ENCODE data around the gene MBOAT2.

Gene MBOAT2

GRCh38 chr2:8992643-8993042 is 10.8 kb downstream of the MBOAT2 start:
- H3K36me3 ChIP-seq (ENCODE audit: control insufficient read depth, insufficient read depth, low read length), result no peaks in the 10 kb centered on the region
- peaks cover 33% of the 10 kb centered on the region for H3K79me2 ChIP-seq
- H3K27ac ChIP-seq, result no peak overlapping the region
- no peaks in the 10 kb centered on the region for H3K4me1 ChIP-seq
- no peak overlapping the region for H3K9ac ChIP-seq
- H2AFZ ChIP-seq, result no peak overlapping the region
- no peak for TF ChIP-seq CTCF (IDR thresholded peaks at IDR 0.05)
- no peaks in the 10 kb centered on the region for H3K9me3 ChIP-seq (ENCODE audit: control insufficient read depth, low read length)
- no peak overlapping the region for H3K4me2 ChIP-seq (ENCODE audit: low read length)
- H3K4me3 ChIP-seq (ENCODE audit: low read depth, low read length), result no peak overlapping the region
- no peaks in the 10 kb centered on the region for H3K27me3 ChIP-seq (ENCODE audit: control insufficient read depth, insufficient read depth, low read length)

GRCh38 chr2:8989536-8990079 is 13.9 kb downstream of the MBOAT2 start:
- Histone ChIP-seq H3K9me3 (ENCODE audit: control insufficient read depth, low read length) (no peaks in the 10 kb centered on the region), H3K27me3 (ENCODE audit: control insufficient read depth, insufficient read depth, low read length) (no peaks in the 10 kb centered on the region), H3K4me2 (ENCODE audit: low read length) (no peak overlapping the region), H3K79me2 (peaks cover 28% of the 10 kb centered on the region), H3K4me3 (ENCODE audit: low read depth, low read length) (no peak overlapping the region), H2AFZ (no peak overlapping the region), H3K36me3 (ENCODE audit: control insufficient read depth, insufficient read depth, low read length) (no peaks in the 10 kb centered on the region), H3K9ac (no peak overlapping the region), H3K4me1 (no peaks in the 10 kb centered on the region), H3K27ac (no peak overlapping the region)
- no peak for TF ChIP-seq CTCF (IDR thresholded peaks at IDR 0.05)

- H3K27me3 ChIP-seq (ENCODE audit: control insufficient read depth, insufficient read depth, low read length), result no peaks in the 10 kb centered on the region
- TF ChIP-seq CTCF (IDR thresholded peaks at IDR 0.05), result no peak
- H3K4me1 ChIP-seq, result no peaks in the 10 kb centered on the region
- peaks cover 20% of the 10 kb centered on the region for H3K79me2 ChIP-seq
- no peak overlapping the region for H3K4me3 ChIP-seq (ENCODE audit: low read depth, low read length)
- H3K4me2 ChIP-seq (ENCODE audit: low read length), result no peak overlapping the region
- no peaks in the 10 kb centered on the region for H3K9me3 ChIP-seq (ENCODE audit: control insufficient read depth, low read length)
- no peak overlapping the region for H2AFZ ChIP-seq
- no peak overlapping the region for H3K9ac ChIP-seq
- no peaks in the 10 kb centered on the region for H3K36me3 ChIP-seq (ENCODE audit: control insufficient read depth, insufficient read depth, low read length)
- H3K27ac ChIP-seq, result no peak overlapping the region
Measured at GRCh38 chr2:8987410-8987809, 16.1 kb downstream of the MBOAT2 start.

GRCh38 chr2:8986327-8986976 is 17.0 kb downstream of the MBOAT2 start:
- Histone ChIP-seq H3K9me3 (ENCODE audit: control insufficient read depth, low read length) (no peaks in the 10 kb centered on the region), H3K36me3 (ENCODE audit: control insufficient read depth, insufficient read depth, low read length) (no peaks in the 10 kb centered on the region), H3K4me2 (ENCODE audit: low read length) (no peak overlapping the region), H3K27me3 (ENCODE audit: control insufficient read depth, insufficient read depth, low read length) (no peaks in the 10 kb centered on the region), H2AFZ (no peak overlapping the region), H3K79me2 (peaks cover 20% of the 10 kb centered on the region), H3K4me3 (ENCODE audit: low read depth, low read length) (no peak overlapping the region), H3K27ac (no peak overlapping the region), H3K4me1 (no peaks in the 10 kb centered on the region), H3K9ac (no peak overlapping the region)
- no peak for TF ChIP-seq CTCF (IDR thresholded peaks at IDR 0.05)
